HL-60 (cell line): ENCODE measurements around the gene CLCF1.

Source experiments
- DNase-seq, 2 experiments: peaks; one replicate each; pipeline ENCODE4 v3.0.0-alpha.2; 2010 to 2020; ENCODE audit warnings: low read depth in 1 of 2, low spot score in 1 of 2
- H3K27ac ChIP-seq: fragments of 250-450 bp; sonication (Bioruptor Pico); replicated peaks from 2 replicates; pipeline ENCODE4 v1.5.1; 2020; ENCODE audit warnings: mild to moderate bottlenecking, moderate library complexity
- H3K27me3 ChIP-seq: fragments of 250-450 bp; sonication (Bioruptor Pico); 2 replicates; pipeline ENCODE4 v1.5.1; 2021; ENCODE audit warnings: mild to moderate bottlenecking, moderate library complexity; ENCODE audit not compliant: insufficient read depth, poor library complexity, severe bottlenecking
- H3K4me3 ChIP-seq: replicated peaks from 2 replicates; pipeline ENCODE4 v1.5.1; 2011; ENCODE audit warnings: mild to moderate bottlenecking, control low read depth, low read length; ENCODE audit not compliant: insufficient read depth
- GABPA ChIP-seq: IDR thresholded peaks from 2 replicates; pipeline ENCODE4 v1.6.1; 2012; ENCODE audit warnings: low read depth
- POLR2AphosphoS5 ChIP-seq: IDR thresholded peaks from 2 replicates; pipeline ENCODE4 v1.6.1; 2012; ENCODE audit warnings: low read depth
- SPI1 ChIP-seq: IDR thresholded peaks from 2 replicates; pipeline ENCODE4 v1.6.1; 2012; ENCODE audit warnings: low read depth, mild to moderate bottlenecking, borderline replicate concordance
- TF ChIP-seq, protein P1 (sequence below): IDR thresholded peaks from 2 replicates; pipeline ENCODE4 v1.6.1; 2012; ENCODE audit warnings: low read depth; ENCODE audit not compliant: insufficient replicate concordance
- TF ChIP-seq, protein P2 (sequence below): IDR thresholded peaks from one replicate; pipeline ENCODE4 v1.5.1; 2011; ENCODE audit warnings: low read length, control low read depth, inconsistent platforms; ENCODE audit not compliant: insufficient read depth

The CLCF1 gene

DNA sequence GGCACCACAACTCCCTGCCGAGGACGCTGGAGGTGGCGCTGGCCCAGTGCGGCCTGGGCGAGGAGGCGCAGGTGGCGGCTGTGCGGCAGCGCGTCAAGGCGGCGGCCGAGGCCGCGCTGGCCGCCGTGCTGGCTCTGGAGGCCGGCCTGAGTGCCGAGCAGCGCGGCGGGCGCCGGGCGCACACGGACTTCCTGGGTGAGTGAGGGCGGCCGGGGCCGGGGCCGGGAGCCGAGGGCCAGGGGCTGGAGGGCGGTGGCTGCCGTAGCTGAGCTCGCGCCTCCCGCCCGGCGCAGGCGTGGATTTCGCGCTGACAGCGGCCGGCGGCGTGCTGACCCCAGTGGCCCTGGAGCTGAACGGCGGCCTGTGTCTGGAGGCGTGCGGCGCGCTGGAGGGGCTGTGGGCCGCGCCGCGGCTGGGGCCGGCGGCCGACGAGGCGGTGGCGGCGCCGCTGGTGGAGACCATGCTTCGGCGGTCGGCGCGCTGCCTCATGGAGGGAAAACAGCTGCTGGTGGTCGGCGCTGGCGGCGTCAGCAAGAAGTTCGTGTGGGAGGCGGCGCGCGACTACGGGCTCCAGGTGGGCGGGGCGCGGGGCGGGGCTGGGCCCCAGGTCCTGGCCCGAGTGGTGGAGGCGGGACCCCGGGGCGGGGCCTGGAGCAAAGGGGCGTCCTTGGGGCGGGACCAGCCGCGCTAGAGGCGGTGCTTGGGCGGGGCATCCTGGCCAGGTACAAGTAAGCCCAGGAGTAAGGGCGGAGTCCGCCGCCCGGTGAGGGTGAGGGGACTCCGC is 47.4 kb upstream of the CLCF1 start:
- TF ChIP-seq, protein P1, sequence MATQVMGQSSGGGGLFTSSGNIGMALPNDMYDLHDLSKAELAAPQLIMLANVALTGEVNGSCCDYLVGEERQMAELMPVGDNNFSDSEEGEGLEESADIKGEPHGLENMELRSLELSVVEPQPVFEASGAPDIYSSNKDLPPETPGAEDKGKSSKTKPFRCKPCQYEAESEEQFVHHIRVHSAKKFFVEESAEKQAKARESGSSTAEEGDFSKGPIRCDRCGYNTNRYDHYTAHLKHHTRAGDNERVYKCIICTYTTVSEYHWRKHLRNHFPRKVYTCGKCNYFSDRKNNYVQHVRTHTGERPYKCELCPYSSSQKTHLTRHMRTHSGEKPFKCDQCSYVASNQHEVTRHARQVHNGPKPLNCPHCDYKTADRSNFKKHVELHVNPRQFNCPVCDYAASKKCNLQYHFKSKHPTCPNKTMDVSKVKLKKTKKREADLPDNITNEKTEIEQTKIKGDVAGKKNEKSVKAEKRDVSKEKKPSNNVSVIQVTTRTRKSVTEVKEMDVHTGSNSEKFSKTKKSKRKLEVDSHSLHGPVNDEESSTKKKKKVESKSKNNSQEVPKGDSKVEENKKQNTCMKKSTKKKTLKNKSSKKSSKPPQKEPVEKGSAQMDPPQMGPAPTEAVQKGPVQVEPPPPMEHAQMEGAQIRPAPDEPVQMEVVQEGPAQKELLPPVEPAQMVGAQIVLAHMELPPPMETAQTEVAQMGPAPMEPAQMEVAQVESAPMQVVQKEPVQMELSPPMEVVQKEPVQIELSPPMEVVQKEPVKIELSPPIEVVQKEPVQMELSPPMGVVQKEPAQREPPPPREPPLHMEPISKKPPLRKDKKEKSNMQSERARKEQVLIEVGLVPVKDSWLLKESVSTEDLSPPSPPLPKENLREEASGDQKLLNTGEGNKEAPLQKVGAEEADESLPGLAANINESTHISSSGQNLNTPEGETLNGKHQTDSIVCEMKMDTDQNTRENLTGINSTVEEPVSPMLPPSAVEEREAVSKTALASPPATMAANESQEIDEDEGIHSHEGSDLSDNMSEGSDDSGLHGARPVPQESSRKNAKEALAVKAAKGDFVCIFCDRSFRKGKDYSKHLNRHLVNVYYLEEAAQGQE, result no peak
- TF ChIP-seq, protein P2, sequence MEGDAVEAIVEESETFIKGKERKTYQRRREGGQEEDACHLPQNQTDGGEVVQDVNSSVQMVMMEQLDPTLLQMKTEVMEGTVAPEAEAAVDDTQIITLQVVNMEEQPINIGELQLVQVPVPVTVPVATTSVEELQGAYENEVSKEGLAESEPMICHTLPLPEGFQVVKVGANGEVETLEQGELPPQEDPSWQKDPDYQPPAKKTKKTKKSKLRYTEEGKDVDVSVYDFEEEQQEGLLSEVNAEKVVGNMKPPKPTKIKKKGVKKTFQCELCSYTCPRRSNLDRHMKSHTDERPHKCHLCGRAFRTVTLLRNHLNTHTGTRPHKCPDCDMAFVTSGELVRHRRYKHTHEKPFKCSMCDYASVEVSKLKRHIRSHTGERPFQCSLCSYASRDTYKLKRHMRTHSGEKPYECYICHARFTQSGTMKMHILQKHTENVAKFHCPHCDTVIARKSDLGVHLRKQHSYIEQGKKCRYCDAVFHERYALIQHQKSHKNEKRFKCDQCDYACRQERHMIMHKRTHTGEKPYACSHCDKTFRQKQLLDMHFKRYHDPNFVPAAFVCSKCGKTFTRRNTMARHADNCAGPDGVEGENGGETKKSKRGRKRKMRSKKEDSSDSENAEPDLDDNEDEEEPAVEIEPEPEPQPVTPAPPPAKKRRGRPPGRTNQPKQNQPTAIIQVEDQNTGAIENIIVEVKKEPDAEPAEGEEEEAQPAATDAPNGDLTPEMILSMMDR, result no peak
- TF ChIP-seq GABPA (no peak), SPI1 (no peak), POLR2AphosphoS5 (no peak; the same call in 1 of the 2 replicates)
- no peak overlapping the region for H3K27ac ChIP-seq
- no peaks in the 10 kb centered on the region for H3K27me3 ChIP-seq
- peak; percentile 86 to 95 for DNase-seq
- H3K4me3 ChIP-seq, result peak overlapping the region; percentile 35

DNA sequence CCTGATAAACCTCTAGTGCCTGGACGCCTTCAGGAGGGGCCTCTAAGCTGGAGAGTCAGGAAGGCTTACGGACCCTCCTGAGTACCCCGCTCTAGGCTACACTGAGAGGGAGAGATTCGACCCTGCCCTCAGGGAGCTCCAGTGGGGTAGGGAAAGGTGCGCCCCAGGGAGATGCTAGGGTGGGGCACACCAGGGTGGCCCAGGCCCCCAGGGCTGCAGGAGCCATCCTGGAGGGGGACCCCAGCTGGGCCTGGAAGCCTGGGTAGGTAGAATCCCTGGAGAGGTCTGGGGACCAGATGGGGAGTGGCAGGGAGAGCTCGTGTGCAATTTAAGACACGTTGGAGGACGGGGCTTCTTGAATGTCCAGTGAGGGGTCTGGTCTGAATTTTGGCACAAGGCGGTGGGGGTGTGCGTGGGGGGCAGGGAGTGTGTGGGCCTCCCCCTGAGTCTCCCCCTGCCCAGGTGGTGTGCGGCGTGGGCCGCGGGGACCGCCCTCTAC is 46.8 kb upstream of the CLCF1 start:
- TF ChIP-seq, protein P1, result no peak
- TF ChIP-seq SPI1 (no peak), POLR2AphosphoS5 (no peak), GABPA (no peak)
- TF ChIP-seq, protein P2, result no peak
- Histone ChIP-seq H3K4me3 (peak overlapping the region; percentile 27), H3K27ac (no peak overlapping the region), H3K27me3 (no peaks in the 10 kb centered on the region)
- DNase-seq, result no peak

DNA sequence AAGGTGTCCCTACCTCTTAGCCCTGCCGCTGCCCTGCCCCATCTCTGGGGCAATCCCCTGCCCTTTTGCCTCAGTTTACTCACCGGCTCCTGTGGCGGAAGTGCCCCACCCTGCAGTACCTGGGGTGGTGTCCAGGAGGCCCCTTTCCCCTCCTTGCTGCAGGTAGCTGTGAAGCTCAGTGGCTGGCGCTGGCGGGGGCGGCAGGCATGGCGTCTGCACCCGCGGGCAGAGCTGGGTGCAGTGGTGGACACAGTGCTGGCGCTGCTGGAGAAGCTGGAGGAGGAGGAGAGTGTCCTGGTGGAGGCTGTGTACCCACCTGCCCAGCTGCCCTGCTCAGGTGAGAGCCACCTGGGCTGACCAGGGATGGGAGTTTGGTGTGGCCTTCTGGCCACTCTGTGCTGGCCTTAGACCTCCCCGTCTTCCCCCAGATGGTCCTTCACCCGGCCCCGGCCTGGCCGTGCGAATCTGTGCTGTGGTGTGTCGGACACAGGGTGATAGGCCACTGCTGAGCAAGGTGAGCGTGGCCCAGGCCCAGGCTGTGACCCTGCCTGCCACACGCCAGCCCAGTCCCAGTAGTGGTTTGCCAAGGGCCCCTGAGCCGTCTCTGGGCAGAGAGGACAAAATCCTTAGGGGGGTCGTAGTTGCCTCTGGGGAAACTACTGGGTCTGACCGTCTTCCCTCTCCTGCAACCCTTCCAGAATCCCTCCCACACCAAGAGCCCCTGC is 46.1 kb upstream of the CLCF1 start:
- no peak overlapping the region for H3K27ac ChIP-seq
- no peak overlapping the region for H3K4me3 ChIP-seq
- H3K27me3 ChIP-seq, result no peaks in the 10 kb centered on the region
- no peak for TF ChIP-seq POLR2AphosphoS5
- no peak for TF ChIP-seq SPI1
- TF ChIP-seq, protein P1, result no peak
- TF ChIP-seq, protein P2, result no peak
- TF ChIP-seq GABPA, result no peak
- no peak for DNase-seq
